ENCODE data around the gene GMDS. TPM values are rescaled to one million over a fixed set of nuclear protein-coding genes. Genes with fewer than 3 reads are reported as not detected.
A peak's percentile ranks its signal among the peaks of the same experiment; 100 is the strongest.

GMDS gene
- total and polyA plus RNA-seq, 5 donors = 8.1 to 13.5 (median 12.6) TPM

- Histone ChIP-seq H3K9me3 (ENCODE audit: control insufficient read depth, low read length) (no peaks in the 10 kb centered on the region), H3K27ac (ENCODE audit: low read length) (no peak overlapping the region), H3K27me3 (ENCODE audit: control insufficient read depth, insufficient read depth) (no peaks in the 10 kb centered on the region), H3K4me1 (ENCODE audit: control insufficient read depth, insufficient read depth, low read length) (no peaks in the 10 kb centered on the region), H3K4me3 (ENCODE audit: low read length) (no peak overlapping the region)
- intact Hi-C loops (cut with DNase I) = no loop called here
- WGBS = 93% methylated on average over 13 of the region's 13 CpGs
- DNase-seq = no peak
- ATAC-seq = no peak
Observed at GRCh38 chr6:1780251-1780867, 465.0 kb downstream of the GMDS start.

GRCh38 chr6:1778686-1779235 lies 466.6 kb downstream of the GMDS start:
- 61% methylated on average over 10 of the region's 10 CpGs for WGBS
- Histone ChIP-seq H3K4me3 (ENCODE audit: low read length) (no peak overlapping the region), H3K4me1 (ENCODE audit: control insufficient read depth, insufficient read depth, low read length) (no peaks in the 10 kb centered on the region), H3K27ac (ENCODE audit: low read length) (no peak overlapping the region), H3K9me3 (ENCODE audit: control insufficient read depth, low read length) (no peaks in the 10 kb centered on the region), H3K27me3 (ENCODE audit: control insufficient read depth, insufficient read depth) (no peaks in the 10 kb centered on the region)
- intact Hi-C loops (cut with DNase I) = no loop called here
- peak; percentile 59 to 84 (median 77) for DNase-seq
- peak; percentile 85 to 88 for ATAC-seq

- WGBS = 74% methylated on average over 9 of the region's 9 CpGs
- H3K9me3 ChIP-seq (ENCODE audit: control insufficient read depth, low read length) = no peaks in the 10 kb centered on the region
Observed at GRCh38 chr6:1777921-1778685, 467.3 kb downstream of the GMDS start.

GRCh38 chr6:1775441-1775840 lies 470.0 kb downstream of the GMDS start:
- no peak overlapping the region for H3K27ac ChIP-seq (ENCODE audit: low read length)
- no peak for DNase-seq
- WGBS = 88% methylated on average over 2 of the region's 2 CpGs

More at GRCh38 chr6:1777921-1778685, 467.3 kb downstream of the GMDS start:
- intact Hi-C loops (cut with DNase I) = no loop called here
- ATAC-seq = peak in 1 of 2 donors; percentile 8
- Histone ChIP-seq H3K4me1 (ENCODE audit: control insufficient read depth, insufficient read depth, low read length) (no peaks in the 10 kb centered on the region), H3K27me3 (ENCODE audit: control insufficient read depth, insufficient read depth) (no peaks in the 10 kb centered on the region), H3K4me3 (ENCODE audit: low read length) (no peak overlapping the region), H3K27ac (ENCODE audit: low read length) (no peak overlapping the region)
- no peak for DNase-seq

GRCh38 chr6:1774226-1774915 lies 471.0 kb downstream of the GMDS start:
- no peaks in the 10 kb centered on the region for H3K27me3 ChIP-seq (ENCODE audit: control insufficient read depth, insufficient read depth)
- DNase-seq (no peak), ATAC-seq (no peak)
- no peak overlapping the region for H3K4me3 ChIP-seq (ENCODE audit: low read length)
- intact Hi-C loops (cut with DNase I) = no loop called here
- no peaks in the 10 kb centered on the region for H3K9me3 ChIP-seq (ENCODE audit: control insufficient read depth, low read length)
- peaks cover 1% of the 10 kb centered on the region for H3K4me1 ChIP-seq (ENCODE audit: control insufficient read depth, insufficient read depth, low read length)
- no peak overlapping the region for H3K27ac ChIP-seq (ENCODE audit: low read length)
- 90% methylated on average over 5 of the region's 5 CpGs for WGBS

More at GRCh38 chr6:1775441-1775840, 470.0 kb downstream of the GMDS start:
- H3K27me3 ChIP-seq (ENCODE audit: control insufficient read depth, insufficient read depth) = no peaks in the 10 kb centered on the region
- no peak for ATAC-seq
- no peak overlapping the region for H3K4me3 ChIP-seq (ENCODE audit: low read length)
- H3K4me1 ChIP-seq (ENCODE audit: control insufficient read depth, insufficient read depth, low read length) = peaks cover 1% of the 10 kb centered on the region
- no peaks in the 10 kb centered on the region for H3K9me3 ChIP-seq (ENCODE audit: control insufficient read depth, low read length)
- intact Hi-C loops (cut with DNase I) = no loop called here

- no peak overlapping the region for H3K27ac ChIP-seq (ENCODE audit: low read length)
- ATAC-seq = no peak
- no peaks in the 10 kb centered on the region for H3K27me3 ChIP-seq (ENCODE audit: control insufficient read depth, insufficient read depth)
- H3K9me3 ChIP-seq (ENCODE audit: control insufficient read depth, low read length) = no peaks in the 10 kb centered on the region
- peaks cover 1% of the 10 kb centered on the region for H3K4me1 ChIP-seq (ENCODE audit: control insufficient read depth, insufficient read depth, low read length)
- no peak overlapping the region for H3K4me3 ChIP-seq (ENCODE audit: low read length)
- intact Hi-C loops (cut with DNase I) = no loop called here
- WGBS = 83% methylated on average over 2 of the region's 2 CpGs
- no peak for DNase-seq
Observed at GRCh38 chr6:1773700-1774099, 471.7 kb downstream of the GMDS start.

GRCh38 chr6:1770968-1771723 lies 474.3 kb downstream of the GMDS start:
- intact Hi-C loops (cut with DNase I) = no loop called here
- no peak for ATAC-seq
- no peaks in the 10 kb centered on the region for H3K9me3 ChIP-seq (ENCODE audit: control insufficient read depth, low read length)
- no peak overlapping the region for H3K4me3 ChIP-seq (ENCODE audit: low read length)
- H3K4me1 ChIP-seq (ENCODE audit: control insufficient read depth, insufficient read depth, low read length) = peaks cover 11% of the 10 kb centered on the region
- DNase-seq = no peak
- H3K27ac ChIP-seq (ENCODE audit: low read length) = no peak overlapping the region
- H3K27me3 ChIP-seq (ENCODE audit: control insufficient read depth, insufficient read depth) = no peaks in the 10 kb centered on the region
- 72% methylated on average over 5 of the region's 5 CpGs for WGBS

- 83% methylated on average over 7 of the region's 7 CpGs for WGBS
- Histone ChIP-seq H3K27me3 (ENCODE audit: control insufficient read depth, insufficient read depth) (no peaks in the 10 kb centered on the region), H3K4me1 (ENCODE audit: control insufficient read depth, insufficient read depth, low read length) (peaks cover 15% of the 10 kb centered on the region), H3K9me3 (ENCODE audit: control insufficient read depth, low read length) (no peaks in the 10 kb centered on the region), H3K4me3 (ENCODE audit: low read length) (no peak overlapping the region), H3K27ac (ENCODE audit: low read length) (no peak overlapping the region)
- ATAC-seq (no peak), DNase-seq (no peak)
- intact Hi-C loops (cut with DNase I) = no loop called here
Observed at GRCh38 chr6:1770435-1770843, 475.0 kb downstream of the GMDS start.

- no peak overlapping the region for H3K4me3 ChIP-seq (ENCODE audit: low read length)
- no peak overlapping the region for H3K27ac ChIP-seq (ENCODE audit: low read length)
- ATAC-seq (peak; percentile 82 to 93), DNase-seq (peak; percentile 72 to 82 (median 74))
- 31% methylated on average over 7 of the region's 7 CpGs for WGBS
- H3K27me3 ChIP-seq (ENCODE audit: control insufficient read depth, insufficient read depth) = no peaks in the 10 kb centered on the region
- H3K9me3 ChIP-seq (ENCODE audit: control insufficient read depth, low read length) = no peaks in the 10 kb centered on the region
- intact Hi-C loops (cut with DNase I) = no loop called here
- H3K4me1 ChIP-seq (ENCODE audit: control insufficient read depth, insufficient read depth, low read length) = peaks cover 17% of the 10 kb centered on the region
Observed at GRCh38 chr6:1767481-1768246, 477.7 kb downstream of the GMDS start.

- no peak overlapping the region for H3K4me3 ChIP-seq (ENCODE audit: low read length)
- ATAC-seq (peak; percentile 53 to 58), DNase-seq (peak; percentile 56 to 79 (median 67))
- H3K4me1 ChIP-seq (ENCODE audit: control insufficient read depth, insufficient read depth, low read length) = peaks cover 17% of the 10 kb centered on the region
- H3K27me3 ChIP-seq (ENCODE audit: control insufficient read depth, insufficient read depth) = no peaks in the 10 kb centered on the region
- peak overlapping the region; percentile 21 for H3K27ac ChIP-seq (ENCODE audit: low read length)
- intact Hi-C loops (cut with DNase I) = no loop called here
- H3K9me3 ChIP-seq (ENCODE audit: control insufficient read depth, low read length) = no peaks in the 10 kb centered on the region
- WGBS = 55% methylated on average over 8 of the region's 8 CpGs
Observed at GRCh38 chr6:1766654-1767053, 478.8 kb downstream of the GMDS start.
